ENCODE data around the gene ERAS.
"Not testable (repeated sequence)": the region's sequence is repeated elsewhere in the genome, so short reads cannot be mapped to it uniquely, and the experiment has no call there.

The ERAS gene

DNA sequence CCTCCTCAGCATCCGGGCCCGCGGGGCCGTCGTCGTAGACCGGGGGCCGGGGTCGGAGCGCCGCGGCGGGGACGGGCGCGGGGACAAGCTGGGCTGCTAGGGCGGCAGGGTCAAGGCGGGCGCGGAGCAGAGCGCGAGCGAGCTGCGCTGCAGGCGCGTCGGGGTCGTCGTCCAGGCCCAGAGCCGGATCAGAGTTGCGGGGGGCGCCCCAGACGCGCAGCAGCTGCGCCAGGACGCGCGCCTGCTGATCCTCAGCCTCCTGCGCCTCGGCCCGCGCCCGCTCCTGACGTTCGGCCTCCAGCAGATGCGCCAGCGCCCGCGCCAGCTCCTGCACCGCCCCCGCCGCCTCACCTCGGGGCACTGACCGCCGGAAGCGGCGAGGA, 5.6 kb downstream of the ERAS start:
- DNase-seq, result peak; percentile 25

DNA sequence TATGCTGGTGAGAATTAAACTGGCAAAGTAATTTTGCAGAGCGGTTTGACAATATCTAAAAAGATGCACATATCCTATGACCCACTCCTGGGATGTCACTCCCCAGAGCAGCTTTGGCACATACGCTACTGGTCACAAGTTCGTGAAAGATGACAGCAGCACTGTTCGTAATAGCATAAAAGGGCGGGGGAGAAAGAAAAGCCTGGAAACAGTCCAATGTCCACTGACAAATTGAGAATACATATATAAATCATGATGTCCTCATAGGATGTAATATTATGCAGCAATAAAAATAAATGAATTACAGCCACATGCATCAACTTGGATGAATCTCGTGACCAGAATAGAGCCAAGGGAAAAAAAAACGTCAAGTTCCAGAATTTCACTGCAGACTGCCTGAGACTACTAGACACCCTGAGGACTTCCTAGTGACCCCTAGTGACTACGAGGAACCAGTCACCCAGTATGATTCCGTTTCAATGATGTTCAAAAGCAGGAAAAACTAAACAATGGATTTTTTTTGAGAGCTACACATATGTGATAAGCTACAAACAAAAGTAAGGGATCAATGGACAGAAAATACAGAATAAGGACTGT, 7.3 kb downstream of the ERAS start:
- no peak for DNase-seq

DNA sequence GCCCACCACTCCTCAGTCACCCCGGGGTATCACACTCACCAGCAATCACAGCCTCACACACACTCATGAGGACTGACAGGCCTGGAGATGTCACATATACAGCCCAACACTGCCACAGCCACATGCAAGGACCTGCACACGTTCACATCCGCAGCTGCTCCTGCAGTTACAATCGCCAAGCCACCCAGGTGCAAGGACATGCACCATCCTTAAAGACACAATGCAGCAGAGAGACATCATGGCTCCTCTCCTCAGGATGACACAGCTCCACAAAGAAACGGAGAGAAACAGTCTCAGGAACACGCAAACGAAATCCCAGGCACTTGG, 8.0 kb downstream of the ERAS start:
- DNase-seq, result peak; percentile 14

DNA sequence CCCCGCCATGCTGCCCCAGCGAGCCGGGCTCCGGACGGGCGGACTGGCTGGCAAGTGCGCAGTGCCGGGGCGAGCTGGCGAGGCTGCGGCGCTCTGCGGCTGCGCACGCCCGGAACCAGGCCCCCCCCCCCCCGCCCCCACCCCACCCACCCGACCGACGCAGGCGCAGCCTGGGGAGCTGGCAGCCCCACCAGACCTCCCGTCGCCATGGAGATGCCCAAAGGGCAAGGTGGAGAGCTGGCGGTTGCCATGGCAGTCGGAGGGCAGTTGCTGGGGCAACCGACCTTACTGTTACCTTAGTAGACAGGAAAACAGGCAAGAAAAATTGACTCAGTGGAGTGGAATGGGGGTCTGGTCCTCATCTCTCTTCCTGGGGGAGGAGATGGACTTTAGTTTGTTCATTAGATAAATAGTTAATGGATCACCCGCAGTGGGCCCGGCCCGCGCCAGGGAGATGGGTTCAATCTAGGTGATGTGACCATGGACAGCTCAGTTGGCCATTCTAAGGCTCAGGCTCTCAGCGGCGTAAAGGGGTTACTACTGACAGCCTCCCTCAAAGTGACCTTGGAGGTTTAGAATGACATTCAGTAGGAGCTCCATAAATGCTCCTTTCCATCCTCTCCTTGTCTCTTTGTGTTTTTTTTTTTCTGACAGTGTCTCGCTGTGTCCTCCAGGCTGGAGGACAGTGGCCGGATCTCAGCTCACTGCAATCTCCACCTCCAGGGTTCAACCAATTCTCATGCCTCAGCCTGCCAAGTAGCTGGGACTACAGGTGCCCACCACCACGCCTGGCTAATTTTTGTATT, 9.4 kb downstream of the ERAS start, which contains the start of gene PCSK1N:
PCSK1N (minus strand) TSS at position 87 of the 806 bp plus-strand sequence; CDS start at position 9, 78 bp downstream.
- DNase-seq, result peak; percentile 24

DNA sequence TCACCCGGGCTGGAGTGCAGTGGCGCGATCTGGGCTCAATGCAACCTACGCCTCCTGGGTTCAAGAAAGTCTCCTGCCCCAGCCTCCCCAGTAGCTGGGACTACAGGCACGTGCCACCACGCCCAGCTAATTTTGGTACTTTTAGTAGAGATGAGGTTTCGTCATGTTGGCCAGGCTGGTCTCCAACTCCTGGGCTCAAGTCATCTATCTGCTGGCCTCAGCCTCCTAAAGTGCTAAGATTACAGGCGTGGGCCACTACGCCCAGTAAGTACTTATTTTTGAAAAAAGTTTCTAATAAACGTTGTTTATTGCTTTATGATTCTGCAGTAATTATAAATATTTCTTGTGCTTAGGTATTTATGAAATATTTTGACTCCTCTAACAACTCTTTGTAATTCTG, 13.4 kb downstream of the ERAS start:
- no peak for DNase-seq

DNA sequence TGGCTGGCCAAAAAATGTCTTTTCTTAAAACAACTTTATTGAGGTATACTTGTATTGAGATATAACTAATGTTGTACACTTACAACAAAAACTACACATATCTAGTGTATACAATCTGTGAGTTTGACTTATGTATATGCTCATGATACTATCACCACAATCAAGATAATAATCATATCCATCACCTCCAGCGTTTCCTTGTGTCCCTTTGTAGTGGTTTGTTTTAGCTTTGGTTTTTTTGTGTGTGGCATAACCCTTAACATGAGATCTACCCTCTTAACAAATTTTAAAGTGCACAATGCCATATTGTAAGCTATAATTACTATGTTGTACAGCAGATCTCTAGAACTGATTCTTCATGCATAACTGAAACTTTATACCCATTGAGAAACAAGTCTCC, 22.5 kb downstream of the ERAS start:
- DNase-seq, result no peak

DNA sequence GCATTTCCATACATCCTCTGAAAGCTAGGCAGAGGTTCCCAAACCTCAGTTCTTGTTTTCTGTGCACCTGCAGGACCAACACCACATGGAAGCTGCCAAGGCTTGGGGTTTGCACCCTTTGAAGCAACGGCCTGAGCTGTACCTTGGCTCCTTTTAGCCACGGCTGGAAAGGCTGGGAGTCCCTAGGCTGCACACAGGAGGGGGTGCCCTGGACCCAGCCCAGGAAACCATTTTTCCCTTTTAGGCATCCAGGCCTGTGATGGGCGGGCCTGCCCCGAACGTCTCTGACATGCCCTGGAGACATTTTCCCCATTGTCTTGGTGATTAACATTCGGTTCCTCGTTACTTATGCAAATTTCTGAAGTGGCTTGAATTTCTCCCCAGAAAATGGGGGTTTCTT, 26.5 kb downstream of the ERAS start:
- DNase-seq, result no peak

DNA sequence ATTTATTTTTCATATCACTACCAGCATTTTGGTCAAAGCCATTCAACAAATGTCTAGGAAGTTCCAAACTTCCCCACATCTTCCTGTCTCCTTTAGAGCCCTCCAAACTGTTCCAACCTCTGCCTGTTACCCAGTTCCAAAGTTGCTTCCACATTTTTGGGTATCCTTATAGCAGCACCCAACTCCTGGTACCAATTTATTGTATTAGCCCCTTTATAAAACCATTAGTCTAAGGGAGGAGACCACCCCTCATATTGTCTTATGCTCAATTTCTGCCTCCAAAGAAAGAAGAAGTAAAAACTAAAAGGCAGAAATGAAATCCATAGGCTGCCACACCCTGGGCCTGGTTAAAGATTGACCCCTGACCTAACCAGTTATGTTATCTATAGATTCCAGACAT, 27.2 kb downstream of the ERAS start:
- DNase-seq, result not testable (repeated sequence)

DNA sequence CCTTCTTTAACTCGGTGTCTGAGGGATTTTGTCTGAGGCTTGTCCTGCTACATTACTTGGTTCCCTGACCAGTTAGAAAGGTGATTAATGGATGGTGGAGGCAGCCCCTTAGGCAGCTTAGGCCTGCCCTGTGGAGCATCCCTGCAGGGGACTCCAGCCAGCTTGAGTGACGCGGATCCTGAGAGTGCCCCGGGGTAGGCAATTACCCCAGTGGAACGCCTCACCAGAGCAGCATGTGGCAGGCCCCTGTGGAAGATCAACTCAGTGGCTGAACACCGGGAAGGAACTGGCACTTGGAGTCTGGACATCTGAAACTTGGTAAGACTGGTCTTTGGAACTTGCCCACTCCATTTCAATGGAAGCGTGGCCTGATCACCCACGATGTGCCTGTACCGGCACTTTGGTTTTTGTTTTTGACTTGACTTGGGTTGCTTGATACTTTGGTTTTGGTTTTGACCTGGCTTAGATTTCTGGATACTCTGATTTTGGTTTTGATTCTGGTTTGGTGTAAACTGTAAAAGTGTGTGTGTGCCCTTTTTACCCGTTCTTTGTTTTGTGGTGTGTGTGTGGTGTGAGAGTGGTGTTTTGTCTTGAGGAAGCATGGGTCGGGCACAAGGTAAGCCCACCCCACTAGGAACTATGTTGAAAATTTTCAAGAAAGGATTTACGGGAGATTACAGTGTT, 27.9 kb downstream of the ERAS start:
- not testable (repeated sequence) for DNase-seq

DNA sequence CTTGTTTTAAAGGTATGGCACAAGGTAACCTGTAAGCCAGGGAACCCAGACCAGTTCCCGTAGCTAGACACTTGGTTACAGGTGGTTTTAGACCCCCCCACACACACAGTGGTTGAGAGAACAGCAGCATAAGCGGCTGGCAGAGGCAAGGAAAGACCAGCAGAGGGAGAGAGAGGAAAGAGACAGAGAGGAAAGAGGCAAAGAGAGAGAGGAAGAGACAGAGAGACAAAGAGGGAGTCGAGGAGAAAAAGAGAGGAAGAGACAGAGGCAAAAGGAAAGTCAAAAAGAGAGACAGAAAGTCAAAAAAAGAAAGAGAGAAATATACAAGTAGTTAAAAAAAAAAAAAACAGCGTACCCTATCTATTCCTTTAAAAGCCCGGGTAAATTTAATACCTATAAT, 28.6 kb downstream of the ERAS start:
- no peak for DNase-seq

DNA sequence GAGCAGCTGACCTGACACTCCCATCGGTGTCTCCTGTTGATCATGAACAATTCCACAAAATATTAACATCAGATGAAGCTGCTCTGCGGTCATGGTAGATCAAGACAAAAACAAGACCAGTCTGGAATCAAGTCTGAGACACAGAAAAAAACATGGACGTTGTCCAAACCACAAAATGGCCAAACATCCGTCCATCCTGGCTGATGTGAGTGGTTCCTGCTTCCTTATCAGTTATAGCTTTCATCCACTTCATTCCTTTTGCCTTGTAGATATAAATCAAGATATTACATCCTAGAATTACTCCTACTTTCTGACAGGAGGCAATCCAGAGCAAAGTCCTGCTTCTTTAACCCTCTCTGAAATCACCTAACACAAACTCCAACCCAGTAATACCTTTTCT, 37.9 kb downstream of the ERAS start:
- DNase-seq, result no peak

DNA sequence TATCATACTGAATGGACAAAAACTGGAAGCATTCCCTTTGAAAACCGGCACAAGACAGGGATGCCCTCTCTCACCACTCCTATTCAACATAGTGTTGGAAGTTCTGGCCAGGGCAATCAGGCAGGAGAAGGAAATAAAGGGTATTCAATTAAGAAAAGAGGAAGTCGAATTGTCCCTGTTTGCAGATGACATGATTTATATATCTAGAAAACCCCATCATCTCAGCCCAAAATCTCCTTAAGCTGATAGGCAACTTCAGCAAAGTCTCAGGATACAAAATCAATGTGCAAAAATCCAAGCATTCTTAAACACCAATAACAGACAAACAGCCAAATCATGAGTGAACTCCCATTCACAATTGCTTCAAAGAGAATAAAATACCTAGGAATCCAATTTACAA, 45.7 kb downstream of the ERAS start:
- not testable (repeated sequence) for DNase-seq

DNA sequence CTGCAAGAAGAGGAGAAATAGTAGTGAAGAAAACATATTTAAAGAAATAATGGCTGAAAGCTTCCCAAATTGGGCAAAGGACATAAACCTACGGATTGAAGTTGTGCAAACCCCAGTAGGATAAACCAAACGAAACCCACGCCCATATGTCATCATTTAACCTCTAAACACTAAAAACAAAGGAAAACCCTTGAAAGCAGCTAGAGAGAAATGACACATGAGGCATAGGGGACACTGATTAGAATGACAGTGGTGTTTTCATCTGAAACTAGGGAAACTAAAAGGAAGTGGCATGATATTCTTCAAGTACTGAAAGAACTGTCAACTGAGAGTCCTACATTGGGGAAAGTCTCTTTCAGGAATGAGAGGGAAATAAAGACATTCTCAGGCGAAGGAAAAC, 50.6 kb downstream of the ERAS start:
- DNase-seq, result not testable (repeated sequence)
